Activated CD8-positive, alpha-beta memory T cell treated with anti-CD3 and anti-CD28 coated beads, Interleukin-2, amount 10 ng/mL, durations not matched to agents 7 days and 5 days (primary cell): ENCODE results near the gene CTCFL. TPM values are rescaled to one million over a fixed set of nuclear protein-coding genes. Genes with fewer than 3 reads are reported as not detected.
"Not testable (repeated sequence)": the region's sequence is repeated elsewhere in the genome, so short reads cannot be mapped to it uniquely, and the experiment has no call there.

ENCODE experiments used
- ATAC-seq: fragments of 150-1000 bp; cut with Tn5 transposase; one replicate; pipeline ENCODE4 v1.10.0; 2021; ENCODE audit warnings: moderate library complexity
- CTCF ChIA-PET: fragments of 350-600 bp; sonication (Branson Sonifier 250); formaldehyde crosslinking; loops from one replicate; lab custom pipeline; 2021; ENCODE audit warnings: antibody characterized with exemption; lab: Charles Lee
- DNase-seq: peaks from one replicate; pipeline ENCODE4 v3.0.0-alpha.2; 2020
- H3K27ac Mint-ChIP-seq: one replicate; pipeline ENCODE4 v1.8.0; 2021; ENCODE audit warnings: mild to moderate bottlenecking, mixed read lengths
- H3K27me3 Mint-ChIP-seq: one replicate; pipeline ENCODE4 v1.8.0; 2021; ENCODE audit warnings: mixed read lengths
- H3K36me3 Mint-ChIP-seq: one replicate; pipeline ENCODE4 v1.8.0; 2021; ENCODE audit warnings: mild to moderate bottlenecking, mixed read lengths
- H3K4me1 Mint-ChIP-seq: one replicate; pipeline ENCODE4 v1.8.0; 2021; ENCODE audit warnings: mixed read lengths
- H3K4me3 Mint-ChIP-seq: one replicate; pipeline ENCODE4 v1.8.0; 2021; ENCODE audit warnings: mild to moderate bottlenecking, moderate library complexity, mixed read lengths
- H3K9me3 Mint-ChIP-seq: one replicate; pipeline ENCODE4 v1.8.0; 2022; ENCODE audit warnings: low read depth, mixed read lengths
- total RNA-seq, 2 experiments: library from RNA; stranded (reverse); gene quantifications; one replicate each; pipeline ENCODE4 v1.2.3, GENCODE V29; 2021

The CTCFL gene
- total RNA-seq, 2 experiments from 2014 or later: not detected

DNA sequence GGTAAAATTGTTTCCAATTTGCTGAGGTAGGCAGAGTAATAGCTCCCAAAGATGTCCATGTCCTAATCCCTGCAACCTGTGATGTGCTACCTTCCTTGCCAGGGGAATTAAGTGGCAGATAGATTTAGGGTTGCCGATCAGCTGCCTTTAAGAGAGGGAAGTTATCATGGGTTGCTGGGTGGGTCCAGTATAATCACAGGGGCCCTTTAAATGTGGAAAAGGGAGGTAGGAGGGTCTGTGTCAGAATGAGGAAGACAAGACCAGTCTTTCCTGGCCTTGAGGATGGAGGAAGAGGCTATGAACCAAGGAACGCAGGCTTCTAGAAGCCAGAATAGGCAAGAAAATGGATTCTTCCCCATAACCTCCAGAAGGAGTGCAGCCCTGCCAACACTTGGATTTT lies 50.7 kb downstream of the CTCFL start:
- Mint-ChIP-seq H3K4me3 (no peak overlapping the region), H3K27me3 (peaks cover 21% of the 10 kb centered on the region), H3K36me3 (no peaks in the 10 kb centered on the region), H3K27ac (no peak overlapping the region), H3K4me1 (peaks cover 27% of the 10 kb centered on the region), H3K9me3 (no peaks in the 10 kb centered on the region)
- ATAC-seq (no peak), DNase-seq (no peak)
- CTCF ChIA-PET: interaction anchor here (0.5 to 2.1 kb wide), 6 partner anchors 10 to 1397 kb away, joined by 3 to 7 read pairs (median 4); no protein-coding TSS in a partner anchor

DNA sequence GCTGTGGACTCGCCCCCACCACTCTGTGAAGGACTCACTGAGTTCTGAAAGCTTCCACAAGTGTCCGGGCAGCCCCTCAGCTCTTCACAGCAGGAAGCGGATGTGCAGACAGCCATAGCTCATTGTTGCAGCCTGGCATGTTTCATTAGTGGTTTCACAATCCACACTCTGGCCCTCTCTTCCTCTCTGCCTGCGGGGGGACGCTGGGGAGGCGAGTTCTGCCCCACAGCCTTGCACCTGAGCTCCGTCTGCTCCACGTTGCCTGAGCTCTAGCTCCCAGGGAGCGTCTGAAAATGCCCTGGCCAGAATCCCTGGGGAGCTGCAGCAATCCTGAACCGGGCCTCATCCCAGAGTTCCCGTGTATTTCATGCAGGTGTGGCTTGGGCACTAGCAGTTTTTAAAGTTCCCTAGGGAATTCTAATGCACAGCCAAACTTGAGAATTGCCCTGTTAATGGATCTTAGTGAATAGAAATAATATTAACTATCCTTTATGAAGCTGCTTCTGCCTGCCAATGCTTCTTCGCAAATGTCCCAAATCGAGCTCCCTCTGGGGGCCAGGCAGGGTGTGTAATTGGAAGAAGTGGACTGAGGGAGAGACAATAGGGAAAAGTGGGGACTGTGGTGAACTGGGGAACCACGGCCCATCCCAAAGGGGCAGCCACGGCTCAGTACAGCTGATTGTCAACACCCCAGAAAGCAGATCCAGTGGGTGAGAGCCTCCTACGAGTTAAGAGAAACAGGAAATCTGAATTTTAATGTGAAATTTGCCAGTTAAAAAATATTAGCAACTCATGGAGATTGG lies 51.5 kb downstream of the CTCFL start:
- H3K27me3 Mint-ChIP-seq: peaks cover 18% of the 10 kb centered on the region
- H3K4me1 Mint-ChIP-seq: peaks cover 27% of the 10 kb centered on the region
- no peak overlapping the region for H3K4me3 Mint-ChIP-seq

DNA sequence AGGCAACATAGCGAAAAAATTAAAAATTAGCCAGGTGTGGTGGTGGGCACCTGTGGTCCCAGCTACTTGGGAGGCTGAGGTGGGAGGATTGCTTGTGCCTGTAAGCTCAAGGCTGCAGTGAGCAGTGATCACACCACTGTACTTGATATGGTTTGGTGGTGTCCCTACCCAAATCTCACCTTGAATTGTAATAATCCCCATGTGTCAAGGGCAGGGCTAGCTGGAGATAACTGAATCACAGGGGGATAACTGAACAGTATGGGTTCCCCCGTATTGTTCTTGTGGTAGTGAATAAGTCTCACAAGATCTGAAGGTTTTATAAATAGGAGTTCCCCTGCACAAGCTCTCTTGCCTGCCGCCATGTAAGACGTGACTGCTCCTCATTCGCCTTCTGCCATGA lies 52.5 kb downstream of the CTCFL start:
- H3K27ac Mint-ChIP-seq, H3K36me3 Mint-ChIP-seq, ATAC-seq, H3K9me3 Mint-ChIP-seq, H3K4me3 Mint-ChIP-seq, DNase-seq: not testable (repeated sequence)
- Mint-ChIP-seq H3K4me1 (peaks cover 27% of the 10 kb centered on the region), H3K27me3 (peaks cover 11% of the 10 kb centered on the region)
- CTCF ChIA-PET: interaction anchor here (1.9 to 2.1 kb wide), 2 partner anchors 26 to 80 kb away, joined by 5 to 6 read pairs; no protein-coding TSS in a partner anchor

More for the DNA sequence above, 51.5 kb downstream of the CTCFL start:
- ATAC-seq (peak; percentile 68), DNase-seq (peak; percentile 64)
- CTCF ChIA-PET: interaction anchor here (0.9 to 2.1 kb wide), 6 partner anchors 9 to 92 kb away, joined by 3 to 7 read pairs (median 4); no protein-coding TSS in a partner anchor
- H3K9me3 Mint-ChIP-seq: no peaks in the 10 kb centered on the region
- H3K36me3 Mint-ChIP-seq: no peaks in the 10 kb centered on the region
- no peak overlapping the region for H3K27ac Mint-ChIP-seq

DNA sequence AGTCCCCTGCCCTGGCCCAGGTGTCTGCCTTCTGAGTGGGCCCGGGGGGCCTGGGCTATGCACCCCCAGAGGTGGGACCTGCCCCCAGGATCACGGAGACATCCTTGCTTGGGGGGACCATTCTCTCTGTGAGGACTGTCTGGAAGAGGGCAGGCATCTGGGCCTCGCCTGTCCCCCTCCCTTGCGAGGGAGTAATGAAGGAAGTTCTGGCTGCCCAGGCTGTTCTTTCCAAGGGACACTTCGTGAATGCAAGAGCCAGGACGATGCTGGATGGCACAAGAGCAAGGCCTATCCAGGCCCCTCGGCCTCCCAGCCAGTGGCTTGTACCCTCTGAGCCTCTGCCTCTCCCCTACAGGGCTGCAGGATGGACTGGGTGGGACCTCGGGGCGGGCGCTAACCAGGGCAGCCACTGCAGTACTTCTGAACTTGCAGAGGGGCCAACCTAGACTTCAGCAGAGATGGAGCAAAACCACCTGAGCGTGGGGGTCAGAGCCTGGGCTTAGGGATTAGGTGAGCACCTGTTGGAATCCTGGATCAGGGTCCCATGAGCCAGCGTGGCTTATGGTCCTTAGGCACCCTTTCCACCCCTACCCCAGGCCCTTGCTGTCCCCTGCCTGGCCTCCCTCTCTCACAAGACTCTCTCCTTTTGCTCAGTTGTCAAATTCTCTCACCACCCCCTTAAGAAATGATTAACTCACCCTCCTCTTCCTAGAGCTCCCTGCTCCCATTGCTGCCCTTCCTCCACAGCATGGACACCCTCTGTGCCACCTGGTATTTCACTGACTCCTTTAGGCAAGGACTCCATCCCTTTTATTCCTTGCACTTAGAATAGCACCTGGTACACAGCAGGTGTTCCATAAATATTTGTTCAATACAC lies 53.2 kb downstream of the CTCFL start:
- Mint-ChIP-seq H3K27ac (no peak overlapping the region), H3K4me3 (no peak overlapping the region), H3K4me1 (peaks cover 24% of the 10 kb centered on the region), H3K27me3 (peaks cover 11% of the 10 kb centered on the region), H3K36me3 (no peaks in the 10 kb centered on the region), H3K9me3 (no peaks in the 10 kb centered on the region)
- DNase-seq (no peak), ATAC-seq (no peak)
- CTCF ChIA-PET: interaction anchor here (2.1 kb wide), 1 partner anchor 27 kb away, joined by 5 read pairs; no protein-coding TSS in a partner anchor

DNA sequence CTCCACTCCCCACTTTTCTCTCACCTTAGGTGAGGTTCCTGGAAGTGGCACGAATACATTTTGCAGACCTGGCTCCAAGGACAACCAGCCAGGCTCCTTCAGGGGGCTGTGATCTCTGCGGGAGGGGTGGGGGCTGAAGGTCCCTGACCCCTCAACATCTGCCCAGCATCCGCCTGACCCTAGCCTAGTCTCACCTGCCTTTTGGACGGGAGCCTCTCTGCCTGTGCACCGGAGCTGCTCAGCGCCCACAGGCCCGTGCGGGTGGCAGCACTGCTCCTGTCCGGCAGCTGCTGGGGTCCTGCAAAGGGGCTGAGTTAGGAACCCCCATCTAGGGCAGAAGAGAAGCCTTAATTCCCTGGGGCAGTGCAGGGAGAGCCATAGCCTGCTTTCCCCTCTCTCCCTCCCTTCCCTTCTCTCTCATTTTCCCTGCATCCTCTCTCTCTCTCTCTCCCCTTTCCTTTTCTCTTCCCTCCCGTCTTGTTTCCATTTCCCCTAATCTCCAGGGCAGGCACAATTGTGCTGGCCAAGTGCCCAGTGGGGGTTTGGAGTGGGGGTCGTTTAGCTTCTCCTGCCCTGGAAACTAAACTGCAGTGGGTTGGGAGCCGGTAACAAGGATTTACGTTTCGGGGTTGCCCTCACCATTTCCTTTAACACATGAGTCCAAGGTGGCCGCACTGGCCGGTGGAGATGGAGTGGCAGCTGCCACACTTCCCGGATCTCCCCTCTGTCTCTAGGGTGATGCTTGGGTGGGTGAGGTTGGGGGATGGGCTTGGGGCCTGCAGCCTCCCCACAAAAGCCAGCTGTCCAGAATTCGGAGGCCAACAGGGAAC lies 54.1 kb downstream of the CTCFL start:
- Mint-ChIP-seq H3K4me1 (peaks cover 19% of the 10 kb centered on the region), H3K27me3 (peaks cover 7% of the 10 kb centered on the region), H3K36me3 (no peaks in the 10 kb centered on the region), H3K4me3 (no peak overlapping the region), H3K9me3 (no peaks in the 10 kb centered on the region), H3K27ac (no peak overlapping the region)
- ATAC-seq: no peak
- CTCF ChIA-PET: no interaction called here
- no peak for DNase-seq

DNA sequence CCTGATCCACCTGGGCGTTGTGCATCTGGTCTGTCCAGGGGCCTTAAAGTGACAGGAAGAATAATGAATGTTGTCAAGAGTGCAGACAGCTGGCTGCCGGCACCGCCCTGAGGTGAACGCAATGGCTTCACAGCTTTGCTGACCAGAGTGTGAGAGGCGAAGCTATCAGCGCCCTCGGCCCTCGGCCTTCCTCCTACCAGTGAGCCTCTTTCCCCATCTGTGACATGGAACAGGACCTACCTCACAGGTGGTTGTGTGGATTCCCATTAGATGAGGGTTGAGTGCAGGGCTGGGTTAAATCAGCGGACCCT lies 54.8 kb downstream of the CTCFL start:
- DNase-seq (no peak), ATAC-seq (no peak)
- no peak overlapping the region for H3K27ac Mint-ChIP-seq
- H3K9me3 Mint-ChIP-seq: no peaks in the 10 kb centered on the region
- no peaks in the 10 kb centered on the region for H3K36me3 Mint-ChIP-seq
- CTCF ChIA-PET: interaction anchor here (1.2 kb wide), 1 partner anchor 88 kb away, joined by 7 read pairs; no protein-coding TSS in a partner anchor
- H3K4me3 Mint-ChIP-seq: no peak overlapping the region
- H3K27me3 Mint-ChIP-seq: peaks cover 7% of the 10 kb centered on the region
- peaks cover 16% of the 10 kb centered on the region for H3K4me1 Mint-ChIP-seq

DNA sequence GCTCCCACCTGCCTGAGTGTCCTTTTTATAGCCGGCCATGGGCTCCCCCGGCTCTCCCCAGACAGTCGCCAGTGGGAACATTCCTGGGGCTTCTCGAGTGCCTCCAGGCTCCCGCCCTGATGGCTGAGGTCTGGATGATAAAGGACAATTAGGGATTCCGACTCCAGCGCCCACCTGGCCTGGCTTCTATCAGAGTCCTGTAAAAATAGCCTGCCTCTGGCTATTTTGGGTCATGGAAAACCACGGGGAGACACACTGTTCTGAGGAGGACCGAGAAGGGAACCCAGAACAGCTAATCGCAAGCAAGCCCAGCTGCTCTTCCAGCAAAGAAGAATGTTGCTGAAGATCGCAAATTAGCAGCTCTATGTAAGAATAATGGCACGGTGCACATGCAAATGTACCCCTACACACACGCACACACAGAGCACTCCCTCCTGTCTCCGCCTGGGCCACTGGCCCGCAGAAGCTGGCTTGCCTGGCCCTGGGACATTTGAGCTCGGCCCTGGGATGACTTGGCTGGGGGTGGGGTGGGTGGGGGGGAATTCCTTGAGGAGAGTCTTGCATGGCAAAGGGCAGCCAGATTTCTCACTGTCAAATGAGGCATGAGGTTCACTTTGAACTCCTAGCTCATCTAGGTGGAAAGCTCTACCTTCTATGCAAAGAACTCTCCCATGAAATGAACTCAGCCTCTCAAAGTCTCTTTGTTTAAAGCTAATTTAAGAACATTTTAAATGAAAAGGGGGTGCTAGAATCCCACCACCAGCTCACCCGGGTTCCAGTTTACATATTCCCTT lies 55.3 kb downstream of the CTCFL start:
- DNase-seq (no peak), ATAC-seq (no peak)
- peaks cover 16% of the 10 kb centered on the region for H3K4me1 Mint-ChIP-seq
- peaks cover 7% of the 10 kb centered on the region for H3K27me3 Mint-ChIP-seq
- CTCF ChIA-PET: interaction anchor here (1.2 kb wide), 1 partner anchor 88 kb away, joined by 7 read pairs; no protein-coding TSS in a partner anchor
- H3K9me3 Mint-ChIP-seq: no peaks in the 10 kb centered on the region
- H3K27ac Mint-ChIP-seq: no peak overlapping the region
- H3K4me3 Mint-ChIP-seq: no peak overlapping the region
- no peaks in the 10 kb centered on the region for H3K36me3 Mint-ChIP-seq

DNA sequence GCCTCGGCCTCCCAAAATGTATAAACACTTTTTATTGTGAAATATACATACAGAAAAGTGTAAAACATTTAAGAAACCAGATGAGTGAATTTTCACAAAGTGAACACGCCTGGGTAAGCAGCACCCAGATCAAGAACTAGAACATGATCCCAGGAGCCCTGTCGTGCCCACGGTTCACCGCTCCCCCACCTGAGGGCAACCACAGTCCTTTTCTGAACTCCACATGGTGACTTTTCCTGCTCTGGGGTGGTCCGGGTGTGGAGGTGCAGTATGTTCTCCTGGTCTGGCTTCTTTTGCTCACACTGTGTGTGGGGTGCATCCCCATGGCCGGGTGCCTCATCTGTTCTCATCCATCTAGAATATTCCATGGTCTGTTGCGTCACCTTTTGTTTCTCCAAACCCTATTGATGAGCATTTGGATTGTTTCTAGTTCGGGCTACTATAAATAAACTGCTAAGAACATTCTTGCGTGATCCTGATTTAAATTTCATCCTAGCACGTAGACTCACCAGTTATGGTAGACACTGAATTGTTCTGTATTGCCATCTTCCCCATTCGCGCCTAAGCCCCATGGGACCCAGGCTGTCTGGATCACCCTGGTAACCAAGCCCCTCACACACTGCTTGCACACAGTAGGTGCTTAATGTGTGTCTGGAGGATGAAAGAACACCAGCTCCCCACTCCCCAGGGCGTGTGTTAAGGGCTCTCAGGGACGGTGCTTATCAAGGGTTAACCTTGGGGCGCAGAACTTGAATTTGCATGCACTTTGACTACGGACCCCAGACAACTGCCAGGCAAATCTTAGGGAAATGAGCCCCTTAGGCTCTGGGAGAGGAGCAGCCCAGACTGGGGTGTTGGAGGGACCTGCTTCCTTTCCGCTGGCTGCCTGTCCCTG lies 56.2 kb downstream of the CTCFL start:
- peaks cover 3% of the 10 kb centered on the region for H3K27me3 Mint-ChIP-seq
- ATAC-seq: no peak
- H3K4me1 Mint-ChIP-seq: peaks cover 9% of the 10 kb centered on the region
- no peaks in the 10 kb centered on the region for H3K9me3 Mint-ChIP-seq
- no peak overlapping the region for H3K4me3 Mint-ChIP-seq
- CTCF ChIA-PET: interaction anchor here (1.2 kb wide), 1 partner anchor 87 kb away, joined by 7 read pairs; no protein-coding TSS in a partner anchor
- no peak overlapping the region for H3K27ac Mint-ChIP-seq
- no peaks in the 10 kb centered on the region for H3K36me3 Mint-ChIP-seq
- DNase-seq: no peak

DNA sequence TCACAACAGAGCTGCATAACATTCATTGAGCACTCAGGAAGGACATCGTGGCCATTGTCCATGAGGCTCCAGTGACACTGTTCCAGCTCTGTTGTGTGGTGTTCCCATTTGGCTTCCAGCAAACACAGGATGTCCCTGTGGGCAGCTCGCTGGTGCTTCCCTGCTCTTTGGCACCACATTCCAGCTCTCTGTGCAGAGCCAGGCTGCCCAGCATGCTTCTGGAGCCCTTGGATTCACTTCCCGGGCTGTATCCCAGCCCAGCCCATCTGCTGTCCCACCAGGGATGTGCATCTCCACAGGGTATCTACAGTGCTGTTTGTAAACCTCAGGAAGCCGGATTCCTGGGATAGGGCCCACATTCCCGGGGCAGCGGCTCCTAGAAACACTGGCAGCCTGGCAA lies 57.2 kb downstream of the CTCFL start:
- H3K4me1 Mint-ChIP-seq: no peaks in the 10 kb centered on the region
- peaks cover 7% of the 10 kb centered on the region for H3K27me3 Mint-ChIP-seq
- no peak for ATAC-seq
- no peak overlapping the region for H3K4me3 Mint-ChIP-seq
- no peaks in the 10 kb centered on the region for H3K9me3 Mint-ChIP-seq
- no peaks in the 10 kb centered on the region for H3K36me3 Mint-ChIP-seq
- CTCF ChIA-PET: interaction anchor here (0.6 kb wide), 1 partner anchor 235 kb away, joined by 4 read pairs; no protein-coding TSS in a partner anchor
- no peak overlapping the region for H3K27ac Mint-ChIP-seq
- DNase-seq: no peak

DNA sequence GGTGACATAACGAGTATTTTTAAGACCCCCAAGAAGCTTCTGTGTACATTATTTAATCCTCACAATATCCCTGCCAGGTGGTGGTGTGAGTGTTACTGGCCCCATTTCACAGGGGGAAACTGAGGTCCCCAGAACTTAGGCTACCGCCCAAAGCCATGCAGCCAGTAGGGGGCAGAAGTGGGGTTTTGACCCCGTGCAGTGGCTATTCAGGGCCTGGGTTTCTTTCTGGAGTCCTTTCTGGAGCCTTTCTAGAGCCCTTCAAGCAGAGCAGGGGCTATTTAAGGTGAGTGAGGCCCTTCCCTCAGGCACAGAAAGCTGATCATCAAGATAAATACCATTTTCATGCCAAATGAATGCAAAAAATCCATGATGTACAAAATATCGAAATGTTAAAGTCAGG lies 59.0 kb downstream of the CTCFL start:
- Mint-ChIP-seq H3K4me1 (no peaks in the 10 kb centered on the region), H3K9me3 (no peaks in the 10 kb centered on the region), H3K4me3 (no peak overlapping the region), H3K36me3 (no peaks in the 10 kb centered on the region), H3K27me3 (peaks cover 7% of the 10 kb centered on the region), H3K27ac (no peak overlapping the region)
- CTCF ChIA-PET: interaction anchor here (1.2 kb wide), 1 partner anchor 13 kb away, joined by 3 read pairs; no protein-coding TSS in a partner anchor
- DNase-seq (no peak), ATAC-seq (no peak)

DNA sequence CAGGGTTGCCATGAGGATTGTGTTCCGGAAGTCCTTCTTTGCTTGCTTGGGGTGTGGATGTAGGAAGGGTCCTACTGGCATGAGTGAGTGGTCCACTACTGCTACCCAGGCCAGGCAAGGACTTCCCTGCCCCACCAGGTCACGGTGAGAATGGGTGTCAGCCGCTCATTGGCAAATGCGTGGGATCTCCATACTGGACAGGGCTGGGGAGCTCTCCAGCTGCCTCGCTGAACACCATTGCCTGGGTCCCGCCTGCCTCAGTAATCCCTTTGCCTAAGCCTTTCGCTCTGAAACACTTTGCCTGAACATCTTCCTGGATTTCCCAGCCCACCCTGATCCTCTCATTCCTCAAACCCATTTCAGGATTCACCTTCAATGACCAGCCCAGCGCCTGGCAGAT lies 59.5 kb downstream of the CTCFL start:
- CTCF ChIA-PET: interaction anchor here (1.2 kb wide), 1 partner anchor 13 kb away, joined by 3 read pairs; no protein-coding TSS in a partner anchor
- Mint-ChIP-seq H3K27me3 (peaks cover 5% of the 10 kb centered on the region), H3K9me3 (no peaks in the 10 kb centered on the region), H3K4me1 (no peaks in the 10 kb centered on the region), H3K4me3 (no peak overlapping the region), H3K36me3 (no peaks in the 10 kb centered on the region), H3K27ac (no peak overlapping the region)
- no peak for ATAC-seq
- no peak for DNase-seq
